Endothelial cell of umbilical vein (primary cell): ENCODE data around the gene ZNF423. TPM values are rescaled to one million over a fixed set of nuclear protein-coding genes. Genes with fewer than 3 reads are reported as not detected.

Experiments
- BruUV-seq: library from RNA; stranded (reverse); fragments of 400-500 nt; replicated peaks from 2 replicates; lab custom pipeline; 2021; lab: Mats Ljungman, UMichigan
- CTCF ChIA-PET: fragments of 300-600, 350-600 bp; sonication (Branson Sonifier 250); formaldehyde crosslinking; loops from one replicate; lab custom pipeline; 2021; ENCODE audit warnings: antibody characterized with exemption, inconsistent platforms; lab: Charles Lee
- POLR2A ChIA-PET: fragments of 300-600, 350-600 bp; sonication (Branson Sonifier 250); formaldehyde crosslinking; loops from one replicate; lab custom pipeline; 2021; ENCODE audit warnings: antibody characterized with exemption, inconsistent platforms; lab: Charles Lee
- DNase-seq: peaks from one replicate; pipeline ENCODE4 v3.0.0-alpha.2; 2011; ENCODE audit warnings: low read depth, low spot score
- FAIRE-seq: peaks from 2 replicates; lab custom pipeline; 2011; peaks lifted over from hg19 to GRCh38; lab: Jason Lieb, UNC
- H2AFZ ChIP-seq: 2 replicates; pipeline ENCODE4 v1.6.0; 2012; ENCODE audit warnings: low read depth, low read length, control low read depth, inconsistent platforms
- H3K27ac ChIP-seq: 2 replicates; pipeline ENCODE4 v1.5.1; 2011; ENCODE audit warnings: low read depth, mild to moderate bottlenecking, control low read depth, low read length, moderate library complexity; ENCODE audit not compliant: insufficient read depth
- H3K27me3 ChIP-seq, 2 experiments: 2 replicates each; pipeline versions ENCODE4 v1.6.0 to v1.6.1; 2011; ENCODE audit warnings: low read length in 2 of 2, mixed read lengths in 1 of 2; ENCODE audit not compliant: control insufficient read depth in 2 of 2, insufficient read depth in 2 of 2
- H3K36me3 ChIP-seq, 2 experiments: 2 replicates in 1 of 2; 3 replicates in 1 of 2; pipeline ENCODE4 v1.5.1; 2011; ENCODE audit warnings: low read length in 2 of 2, mild to moderate bottlenecking in 1 of 2, moderate library complexity in 1 of 2; ENCODE audit not compliant: control insufficient read depth in 2 of 2, insufficient read depth in 2 of 2; ENCODE audit errors: extremely low read depth in 1 of 2
- H3K4me1 ChIP-seq: 3 replicates; pipeline ENCODE4 v1.5.1; 2011; ENCODE audit warnings: mild to moderate bottlenecking, low read length; ENCODE audit not compliant: control insufficient read depth, insufficient read depth; ENCODE audit errors: extremely low read depth
- H3K4me2 ChIP-seq: 2 replicates; pipeline ENCODE4 v1.6.1; 2011; ENCODE audit warnings: low read length, control low read depth, mixed read lengths; ENCODE audit not compliant: insufficient read depth
- H3K4me3 ChIP-seq, 3 experiments: fragments of 200-600 bp in 1 of 3; sonication (generic), shearing (Covaris generic) in 1 of 3; replicated peaks in 1 of 3; 2 replicates each; pipeline ENCODE4 v1.5.1; 2011 to 2016; ENCODE audit warnings: control low read depth in 3 of 3, low read length in 3 of 3, mild to moderate bottlenecking in 2 of 3, inconsistent platforms in 1 of 3, low read depth in 1 of 3, moderate library complexity in 1 of 3; ENCODE audit not compliant: insufficient read depth in 1 of 3
- H3K79me2 ChIP-seq: 2 replicates; pipeline ENCODE4 v1.6.0; 2012; ENCODE audit warnings: low read length, inconsistent platforms; ENCODE audit not compliant: control insufficient read depth, insufficient read depth
- H3K9ac ChIP-seq: replicated peaks from 2 replicates; pipeline ENCODE3; 2011; ENCODE audit warnings: low read length, control low read depth; ENCODE audit not compliant: insufficient read depth; ENCODE audit errors: extremely low read depth
- H3K9me1 ChIP-seq: replicated peaks from 3 replicates; pipeline ENCODE4 v1.6.0; 2011; ENCODE audit warnings: mild to moderate bottlenecking, low read length; ENCODE audit not compliant: control insufficient read depth, insufficient read depth; ENCODE audit errors: extremely low read depth
- H3K9me3 ChIP-seq: replicated peaks from 2 replicates; pipeline ENCODE4 v1.5.1; 2012; ENCODE audit warnings: low read length, inconsistent platforms; ENCODE audit not compliant: control insufficient read depth, insufficient read depth
- H4K20me1 ChIP-seq: replicated peaks from 2 replicates; pipeline ENCODE3; 2011; ENCODE audit warnings: mild to moderate bottlenecking, low read length; ENCODE audit not compliant: control insufficient read depth, insufficient read depth; ENCODE audit errors: extremely low read depth
- CTCF ChIP-seq, 2 donors: IDR thresholded peaks; 1 replicate in 1 of 2; 2 replicates in 1 of 2; pipeline ENCODE4 v1.5.1; 2011; ENCODE audit warnings: low read length in 2 of 2, mild to moderate bottlenecking in 2 of 2, moderate library complexity in 2 of 2, control low read depth in 1 of 2, inconsistent platforms in 1 of 2, low read depth in 1 of 2; ENCODE audit not compliant: insufficient read depth in 1 of 2; ENCODE audit errors: extremely low read depth in 1 of 2
- EZH2 ChIP-seq: IDR thresholded peaks from 2 replicates; pipeline ENCODE4 v1.6.1; 2012; ENCODE audit warnings: borderline replicate concordance, low read depth, mild to moderate bottlenecking, moderate library complexity, low read length, inconsistent platforms; ENCODE audit not compliant: severe bottlenecking
- FOS ChIP-seq: IDR thresholded peaks from 2 replicates; pipeline ENCODE4 v1.6.1; 2011; ENCODE audit warnings: mild to moderate bottlenecking, low read length, moderate library complexity, borderline replicate concordance; ENCODE audit not compliant: insufficient read depth
- GATA2 ChIP-seq: IDR thresholded peaks from 2 replicates; pipeline ENCODE4 v1.7.0; 2011; ENCODE audit warnings: low read depth, mild to moderate bottlenecking, moderate library complexity, mixed read lengths, low read length; ENCODE audit not compliant: insufficient read length, insufficient read depth
- JUN ChIP-seq: IDR thresholded peaks from 2 replicates; pipeline ENCODE4 v1.6.1; 2011; ENCODE audit warnings: borderline replicate concordance, low read depth; ENCODE audit not compliant: insufficient read length, insufficient read depth
- MAX ChIP-seq: IDR thresholded peaks from 2 replicates; pipeline ENCODE4 v1.6.1; 2011; ENCODE audit not compliant: insufficient read depth, insufficient read length
- MYC ChIP-seq: IDR thresholded peaks from one replicate; pipeline ENCODE4 v1.6.1; 2011; ENCODE audit warnings: mild to moderate bottlenecking, low read depth, low read length
- POLR2A ChIP-seq: IDR thresholded peaks from 2 replicates; pipeline ENCODE4 v1.6.1; 2012; ENCODE audit warnings: low read depth, mild to moderate bottlenecking, control low read depth, low read length
- POLR2AphosphoS5 ChIP-seq: IDR thresholded peaks from 2 replicates; pipeline ENCODE4 v1.6.1; 2012; ENCODE audit warnings: low read depth, mild to moderate bottlenecking, control low read depth, low read length, moderate library complexity; ENCODE audit not compliant: insufficient read depth
- dilution Hi-C: fragments of 300-500 bp; cut with MboI; formaldehyde crosslinking; loops from one replicate; pipeline ENCODE4 v1.15.0; 2019; ENCODE audit warnings: low sequenced_read_pairs; ENCODE audit not compliant: extremely low pct_ligation_motif_present
- intact Hi-C: fragments of 100-400 bp; cut with micrococcal nuclease; formaldehyde crosslinking; loops from one replicate; pipeline ENCODE4 v1.10.0; 2022
- polyA plus RNA-seq, 4 experiments: library from polyadenylated mRNA; depleted of rRNA in 3 of 4; stranded (reverse) in 3 of 4; unstranded in 1 of 4; fragments of >200 nt; gene quantifications; 2 replicates each; pipeline versions ENCODE4 v1.2.1 to v1.2.3, GENCODE V29; 2011 to 2012; ENCODE audit warnings: missing spikeins in 1 of 4
- total RNA-seq: library from RNA; stranded (reverse); gene quantifications from 2 replicates; pipeline ENCODE4 v1.2.3, GENCODE V29; 2021

The ZNF423 gene
- total and polyA plus RNA-seq, 2 donors (not counting 3 experiments of a cell fraction or from before 2014, with no cell fraction given), result 2.2 to 8.1 TPM

- Histone ChIP-seq H3K9me1 (no peaks in the 10 kb centered on the region), H3K4me1 (no peaks in the 10 kb centered on the region), H3K27me3 (no peaks in the 10 kb centered on the region), H3K27ac (no peak overlapping the region), H3K9ac (no peak overlapping the region), H3K36me3 (no peaks in the 10 kb centered on the region), H3K79me2 (no peaks in the 10 kb centered on the region), H4K20me1 (no peaks in the 10 kb centered on the region), H3K9me3 (no peaks in the 10 kb centered on the region), H3K4me2 (no peak overlapping the region), H2AFZ (no peak overlapping the region), H3K4me3 (no peak overlapping the region)
- FAIRE-seq (no peak), DNase-seq (no peak)
- no TSS peak for BruUV-seq
- no peak for TF ChIP-seq FOS
- TF ChIP-seq CTCF (IDR thresholded peaks at IDR 0.05; ENCODE audit: extremely low read depth in 1 of 2, insufficient read depth in 1 of 2, low read depth in 1 of 2, low read length in 2 of 2), result no peak
- no peak for TF ChIP-seq GATA2
- TF ChIP-seq POLR2A, result no peak
- no peak for TF ChIP-seq MYC
- no peak for TF ChIP-seq JUN
- TF ChIP-seq EZH2, result no peak
- TF ChIP-seq POLR2AphosphoS5, result no peak
- TF ChIP-seq MAX, result no peak
- intact Hi-C loops, result no loop called here
- dilution Hi-C loops, result no loop called here
- POLR2A ChIA-PET, result no interaction called here
- CTCF ChIA-PET, result no interaction called here
Observed at GRCh38 chr16:49723310-49723709, 132.6 kb downstream of the ZNF423 start.
